ENCODE measurements around the gene PPP2R2D. TPM values are rescaled to one million over a fixed set of nuclear protein-coding genes. Genes with fewer than 3 reads are reported as not detected.
"Not testable (repeated sequence)": the region's sequence is repeated elsewhere in the genome, so short reads cannot be mapped to it uniquely, and the experiment has no call there.

The PPP2R2D gene
- total RNA-seq, 1 donor from 2014 or later: 34.0 TPM

GRCh38 chr10:131912620-131913019 is 11.8 kb downstream of the PPP2R2D start:
- no peak for TF ChIP-seq CTCF (IDR thresholded peaks at IDR 0.05; ENCODE audit: unreplicated experiment)

GRCh38 chr10:131915484-131915883 is 14.7 kb downstream of the PPP2R2D start:
- no peaks in the 10 kb centered on the region for H3K9me3 Mint-ChIP-seq
- peaks cover 12% of the 10 kb centered on the region for H3K36me3 Mint-ChIP-seq
- H3K4me1 Mint-ChIP-seq: no peaks in the 10 kb centered on the region
- DNase-seq (ENCODE audit: low spot score in 2 of 2, unreplicated experiment in 2 of 2): no peak
- H3K27ac Mint-ChIP-seq: no peak overlapping the region
- H3K27me3 Mint-ChIP-seq (ENCODE audit: low read depth): no peaks in the 10 kb centered on the region
- H3K4me3 Mint-ChIP-seq: no peak overlapping the region
- TF ChIP-seq CTCF (IDR thresholded peaks at IDR 0.05; ENCODE audit: unreplicated experiment): no peak

More at GRCh38 chr10:131912620-131913019, 11.8 kb downstream of the PPP2R2D start:
- Mint-ChIP-seq H3K4me3 (no peak overlapping the region), H3K4me1 (peaks cover 17% of the 10 kb centered on the region), H3K36me3 (peaks cover 12% of the 10 kb centered on the region), H3K9me3 (no peaks in the 10 kb centered on the region), H3K27me3 (ENCODE audit: low read depth) (no peaks in the 10 kb centered on the region), H3K27ac (no peak overlapping the region)
- DNase-seq (ENCODE audit: low spot score in 2 of 2, unreplicated experiment in 2 of 2): no peak

GRCh38 chr10:131915990-131916766 is 15.4 kb downstream of the PPP2R2D start:
- Mint-ChIP-seq H3K9me3 (no peaks in the 10 kb centered on the region), H3K27ac (no peak overlapping the region), H3K4me3 (no peak overlapping the region), H3K27me3 (ENCODE audit: low read depth) (no peaks in the 10 kb centered on the region), H3K4me1 (peaks cover 5% of the 10 kb centered on the region), H3K36me3 (peaks cover 12% of the 10 kb centered on the region)
- no peak for DNase-seq (ENCODE audit: low spot score in 2 of 2, unreplicated experiment in 2 of 2)
- TF ChIP-seq CTCF (IDR thresholded peaks at IDR 0.05; ENCODE audit: unreplicated experiment): no peak

GRCh38 chr10:131916767-131917160 is 16.0 kb downstream of the PPP2R2D start:
- H3K27me3 Mint-ChIP-seq (ENCODE audit: low read depth); DNase-seq (ENCODE audit: low spot score in 2 of 2, unreplicated experiment in 2 of 2): not testable (repeated sequence)

GRCh38 chr10:131917496-131917895 is 16.7 kb downstream of the PPP2R2D start:
- H3K27me3 Mint-ChIP-seq (ENCODE audit: low read depth); H3K36me3 Mint-ChIP-seq; DNase-seq (ENCODE audit: low spot score in 2 of 2, unreplicated experiment in 2 of 2); H3K27ac Mint-ChIP-seq; H3K9me3 Mint-ChIP-seq; H3K4me3 Mint-ChIP-seq: not testable (repeated sequence)
- H3K4me1 Mint-ChIP-seq: peaks cover 12% of the 10 kb centered on the region

More at GRCh38 chr10:131916767-131917160, 16.0 kb downstream of the PPP2R2D start:
- not testable (repeated sequence) for H3K27ac Mint-ChIP-seq, H3K4me3 Mint-ChIP-seq, H3K36me3 Mint-ChIP-seq, H3K9me3 Mint-ChIP-seq
- H3K4me1 Mint-ChIP-seq: peaks cover 11% of the 10 kb centered on the region

- DNase-seq (ENCODE audit: low spot score in 2 of 2, unreplicated experiment in 2 of 2); H3K27ac Mint-ChIP-seq; H3K36me3 Mint-ChIP-seq; H3K9me3 Mint-ChIP-seq; H3K4me3 Mint-ChIP-seq; H3K27me3 Mint-ChIP-seq (ENCODE audit: low read depth): not testable (repeated sequence)
- H3K4me1 Mint-ChIP-seq: peaks cover 12% of the 10 kb centered on the region
These were observed 18.7 kb downstream of the PPP2R2D start for GRCh38 chr10:131919461-131919860.

- Mint-ChIP-seq H3K27me3 (ENCODE audit: low read depth) (no peaks in the 10 kb centered on the region), H3K4me3 (no peak overlapping the region), H3K27ac (no peak overlapping the region), H3K4me1 (peaks cover 12% of the 10 kb centered on the region), H3K9me3 (peaks cover 4% of the 10 kb centered on the region), H3K36me3 (peaks cover 9% of the 10 kb centered on the region)
- TF ChIP-seq CTCF (IDR thresholded peaks at IDR 0.05; ENCODE audit: unreplicated experiment): no peak
- DNase-seq (ENCODE audit: low spot score in 2 of 2, unreplicated experiment in 2 of 2): no peak
These were observed 19.3 kb downstream of the PPP2R2D start for GRCh38 chr10:131920151-131920550.
